ENCODE measurements around the gene SUN5. TPM values are rescaled to one million over a fixed set of nuclear protein-coding genes. Genes with fewer than 3 reads are reported as not detected.

SUN5 gene
- total and polyA plus RNA-seq, 8 donors: not detected

DNA sequence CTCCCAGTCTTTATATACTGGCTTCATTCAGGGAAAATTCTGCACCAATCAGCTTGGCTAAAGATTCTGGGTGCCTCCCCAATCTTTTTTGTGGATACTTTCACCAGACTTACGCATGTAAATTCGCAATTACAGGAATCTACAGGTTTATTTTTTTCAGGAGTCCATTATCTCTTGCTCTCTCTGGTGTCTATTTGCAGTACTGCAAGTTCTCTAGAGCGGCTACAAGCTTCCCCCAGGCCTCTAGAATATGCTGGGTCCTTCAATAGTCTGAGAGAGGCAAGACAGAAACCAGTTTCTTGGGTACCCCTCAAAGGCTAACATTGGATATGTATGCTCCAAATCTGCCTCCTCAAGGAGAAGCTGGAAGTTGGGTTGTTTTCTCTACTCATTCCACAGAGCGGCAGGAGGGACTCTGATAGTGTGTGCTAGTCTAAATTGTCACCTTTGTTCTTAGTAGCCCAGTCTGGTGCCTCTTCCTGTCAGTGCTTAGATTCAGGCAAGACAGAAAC, 58.5 kb downstream of the SUN5 start:
- Histone ChIP-seq H3K9me3 (no peaks in the 10 kb centered on the region), H3K4me3 (no peak overlapping the region), H3K27me3 (peaks cover 0 to 2% (median 0%) of the 10 kb centered on the region in 4 donors), H3K4me1 (no peaks in the 10 kb centered on the region), H3K27ac (no peak overlapping the region), H3K36me3 (no peaks in the 10 kb centered on the region)
- 58 to 59% methylated on average over 4 of the region's 4 CpGs for WGBS, 2 donors
- ATAC-seq: no peak
- no peak for DNase-seq
- intact Hi-C loops (cut with DNase I): no loop called here
- TF ChIP-seq, protein P1, sequence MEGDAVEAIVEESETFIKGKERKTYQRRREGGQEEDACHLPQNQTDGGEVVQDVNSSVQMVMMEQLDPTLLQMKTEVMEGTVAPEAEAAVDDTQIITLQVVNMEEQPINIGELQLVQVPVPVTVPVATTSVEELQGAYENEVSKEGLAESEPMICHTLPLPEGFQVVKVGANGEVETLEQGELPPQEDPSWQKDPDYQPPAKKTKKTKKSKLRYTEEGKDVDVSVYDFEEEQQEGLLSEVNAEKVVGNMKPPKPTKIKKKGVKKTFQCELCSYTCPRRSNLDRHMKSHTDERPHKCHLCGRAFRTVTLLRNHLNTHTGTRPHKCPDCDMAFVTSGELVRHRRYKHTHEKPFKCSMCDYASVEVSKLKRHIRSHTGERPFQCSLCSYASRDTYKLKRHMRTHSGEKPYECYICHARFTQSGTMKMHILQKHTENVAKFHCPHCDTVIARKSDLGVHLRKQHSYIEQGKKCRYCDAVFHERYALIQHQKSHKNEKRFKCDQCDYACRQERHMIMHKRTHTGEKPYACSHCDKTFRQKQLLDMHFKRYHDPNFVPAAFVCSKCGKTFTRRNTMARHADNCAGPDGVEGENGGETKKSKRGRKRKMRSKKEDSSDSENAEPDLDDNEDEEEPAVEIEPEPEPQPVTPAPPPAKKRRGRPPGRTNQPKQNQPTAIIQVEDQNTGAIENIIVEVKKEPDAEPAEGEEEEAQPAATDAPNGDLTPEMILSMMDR (IDR thresholded peaks at IDR 0.05): no peak
- FAIRE-seq: no peak

- DNase-seq: no peak
- H3K4me3 ChIP-seq: no peak overlapping the region
- ATAC-seq: no peak
- 74 to 79% methylated on average over 7 of the region's 7 CpGs for WGBS, 2 donors
- H3K27ac ChIP-seq: no peak overlapping the region
- TF ChIP-seq, protein P1 (IDR thresholded peaks at IDR 0.05): no peak
- intact Hi-C loops (cut with DNase I): no loop called here
- no peaks in the 10 kb centered on the region for H3K9me3 ChIP-seq
- FAIRE-seq: no peak
- no peaks in the 10 kb centered on the region for H3K36me3 ChIP-seq
- peaks cover 0 to 2% (median 0%) of the 10 kb centered on the region in 4 donors for H3K27me3 ChIP-seq
- no peaks in the 10 kb centered on the region for H3K4me1 ChIP-seq
Observed at GRCh38 chr20:32943490-32944052, 60.7 kb downstream of the SUN5 start.

DNA sequence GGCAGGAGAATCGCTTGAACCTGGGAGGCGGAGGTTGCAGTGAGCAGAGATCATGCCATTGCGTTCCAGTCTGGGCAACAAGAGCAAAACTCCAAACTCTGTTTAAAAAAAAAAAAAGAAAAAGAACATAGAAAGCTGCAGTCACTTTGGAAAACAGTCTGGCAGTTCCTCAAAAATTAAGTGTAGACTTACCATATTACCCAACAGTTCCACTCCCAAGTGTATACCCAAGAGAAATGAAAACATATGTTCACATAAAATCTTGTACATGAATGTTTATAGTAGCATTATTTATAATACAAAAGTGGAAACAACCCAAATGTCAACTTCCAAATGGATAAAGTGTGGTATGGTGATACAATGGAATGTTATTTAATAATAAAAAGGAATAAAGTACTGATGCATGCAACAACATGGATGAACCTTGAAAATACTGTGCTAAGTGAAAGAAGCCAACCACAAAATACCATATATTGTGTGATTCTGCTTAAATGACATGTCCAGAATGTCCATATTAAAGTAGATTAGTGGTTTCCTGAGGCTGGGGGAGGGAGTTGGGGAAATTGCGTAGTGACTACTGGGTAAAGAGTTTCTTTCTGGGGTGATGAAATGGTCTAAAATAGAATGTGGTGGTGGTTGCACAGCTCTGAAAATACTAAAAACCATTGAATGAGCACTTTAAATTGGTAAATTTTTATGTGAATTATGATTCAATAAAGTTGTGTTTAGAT, 62.9 kb downstream of the SUN5 start:
- TF ChIP-seq, protein P1 (IDR thresholded peaks at IDR 0.05): no peak
- ATAC-seq (no peak), DNase-seq (no peak), FAIRE-seq (no peak)
- H3K27me3 ChIP-seq: no peaks in the 10 kb centered on the region
- H3K27ac ChIP-seq: no peak overlapping the region
- no peaks in the 10 kb centered on the region for H3K9me3 ChIP-seq
- no peak overlapping the region for H3K4me3 ChIP-seq
- no peaks in the 10 kb centered on the region for H3K4me1 ChIP-seq
- H3K36me3 ChIP-seq: no peaks in the 10 kb centered on the region
- WGBS, 2 donors: 67 to 87% methylated on average over 4 of the region's 4 CpGs
- intact Hi-C loops (cut with DNase I): no loop called here

DNA sequence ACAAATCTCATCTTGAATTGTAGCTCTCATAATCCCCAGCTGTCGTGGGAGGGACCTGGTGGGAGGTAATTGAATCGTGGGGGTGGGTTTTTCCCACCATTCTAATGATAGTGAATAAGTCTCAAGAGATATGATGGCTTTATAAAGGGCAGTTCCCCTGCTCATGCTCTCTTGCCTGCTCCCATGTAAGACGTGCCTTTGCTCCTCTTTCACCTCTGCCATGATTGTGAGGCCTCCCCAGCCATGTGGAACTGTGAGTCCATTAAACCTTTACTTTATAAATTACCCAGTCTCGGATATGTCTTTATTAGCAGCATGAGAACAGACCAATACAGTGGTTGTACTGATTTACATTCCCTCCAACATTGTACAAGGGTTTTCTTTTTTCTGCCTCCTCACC, 69.7 kb downstream of the SUN5 start:
- FAIRE-seq (no peak), ATAC-seq (no peak), DNase-seq (no peak)
- no peaks in the 10 kb centered on the region for H3K9me3 ChIP-seq
- TF ChIP-seq, protein P1 (IDR thresholded peaks at IDR 0.05): no peak
- no peaks in the 10 kb centered on the region for H3K27me3 ChIP-seq
- H3K4me1 ChIP-seq: no peaks in the 10 kb centered on the region
- no peaks in the 10 kb centered on the region for H3K36me3 ChIP-seq
- no peak overlapping the region for H3K27ac ChIP-seq
- H3K4me3 ChIP-seq: no peak overlapping the region
- 51 to 54% methylated on average over 4 of the region's 4 CpGs for WGBS, 2 donors
- intact Hi-C loops (cut with DNase I): no loop called here

Other genes with a start within 250 kb of the SUN5 start
- gene DNMT3B, start 242.0 kb downstream of the SUN5 start, total RNA-seq: 1 to 10 TPM; 2.0 to 5.1 (median 3.8) TPM
- 1 to 10 TPM; 2.4 to 3.4 TPM for gene DNMT3B, start 242.0 kb downstream of the SUN5 start, polyA plus RNA-seq
- gene MAPRE1, start 184.5 kb downstream of the SUN5 start, total RNA-seq: 10 to 100 TPM; 20.6 to 46.7 (median 32.6) TPM
- gene MAPRE1, start 184.5 kb downstream of the SUN5 start, polyA plus RNA-seq: 10 to 100 TPM; 12.4 to 32.0 TPM
- gene EFCAB8, start 145.5 kb downstream of the SUN5 start, total RNA-seq: under 1 TPM in 5 of 6 donors, not detected in 1; 0.12 to 0.35 (median 0.19) TPM
- gene EFCAB8, start 145.5 kb downstream of the SUN5 start, polyA plus RNA-seq: under 1 TPM; 0.14 to 0.19 TPM
- gene BPIFB2, start 3.3 kb upstream of the SUN5 start, total RNA-seq: under 1 TPM in 1 of 6 donors, not detected in 5; 0.16 TPM
- under 1 TPM in 1 of 2 donors, not detected in 1; 0.05 TPM for gene BPIFB2, start 3.3 kb upstream of the SUN5 start, polyA plus RNA-seq
- gene BPIFB6, start 27.2 kb upstream of the SUN5 start, total RNA-seq: not detected
- not detected for gene BPIFB6, start 27.2 kb upstream of the SUN5 start, polyA plus RNA-seq
- not detected for gene BPIFB3, start 49.5 kb upstream of the SUN5 start, total RNA-seq
- gene BPIFB3, start 49.5 kb upstream of the SUN5 start, polyA plus RNA-seq: not detected
- gene BPIFB4, start 75.2 kb upstream of the SUN5 start, total RNA-seq: not detected
- gene BPIFB4, start 75.2 kb upstream of the SUN5 start, polyA plus RNA-seq: not detected
- not detected for gene BPIFA2, start 163.7 kb upstream of the SUN5 start, total RNA-seq
- not detected for gene BPIFA2, start 163.7 kb upstream of the SUN5 start, polyA plus RNA-seq
- not detected for gene BPIFA3, start 212.9 kb upstream of the SUN5 start, total RNA-seq
- gene BPIFA3, start 212.9 kb upstream of the SUN5 start, polyA plus RNA-seq: not detected
- not detected for gene BPIFA1, start 231.6 kb upstream of the SUN5 start, total RNA-seq
- gene BPIFA1, start 231.6 kb upstream of the SUN5 start, polyA plus RNA-seq: not detected